HG02759 (cell line): ENCODE measurements around the gene ZNRD2.
"Not testable (repeated sequence)": the region's sequence is repeated elsewhere in the genome, so short reads cannot be mapped to it uniquely, and the experiment has no call there.

Experiments
- ATAC-seq: cut with Tn5 transposase; IDR thresholded peaks from one replicate; pipeline ENCODE4 v1.9.1; 2021; ENCODE audit warnings: mild to moderate bottlenecking, moderate library complexity; ENCODE audit not compliant: unreplicated experiment

ZNRD2 gene

DNA sequence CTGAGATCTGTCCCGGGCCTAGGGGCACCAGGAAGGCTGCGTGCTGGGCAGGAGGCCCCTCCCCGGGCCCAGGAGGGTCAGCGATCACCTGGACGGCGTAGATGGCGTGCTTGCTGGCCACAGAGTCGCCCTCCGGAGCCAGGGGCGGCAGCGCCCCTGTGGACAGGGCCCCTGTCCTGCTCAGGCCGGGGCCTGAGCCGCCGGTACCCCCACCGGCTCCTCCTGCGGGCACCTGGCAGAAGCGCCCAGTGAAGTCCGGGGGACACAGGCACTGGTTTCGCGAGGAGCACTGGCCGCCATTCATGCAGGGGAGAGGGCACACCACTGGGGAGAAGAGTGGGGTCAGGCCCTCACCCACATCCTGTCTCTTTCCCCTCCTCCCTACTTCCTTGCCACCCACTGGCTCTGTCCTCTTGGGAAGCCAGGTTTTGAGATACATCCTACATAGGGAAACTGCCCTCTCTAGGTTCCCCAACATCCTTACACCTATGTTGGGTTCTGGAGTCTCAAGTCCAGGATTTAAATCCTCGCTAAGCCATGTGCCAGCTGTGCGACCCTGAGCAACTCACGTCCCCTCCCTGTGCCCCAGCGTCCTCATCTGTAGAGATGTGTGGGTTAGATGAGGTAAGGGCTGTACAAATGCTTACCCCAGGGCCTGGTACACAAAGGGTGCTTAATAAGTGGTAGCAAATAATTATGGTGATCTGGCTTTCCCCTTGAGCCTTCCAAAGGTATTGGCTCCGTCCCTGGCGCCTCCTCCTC is 16.0 kb upstream of the ZNRD2 start:
- ATAC-seq: no peak

DNA sequence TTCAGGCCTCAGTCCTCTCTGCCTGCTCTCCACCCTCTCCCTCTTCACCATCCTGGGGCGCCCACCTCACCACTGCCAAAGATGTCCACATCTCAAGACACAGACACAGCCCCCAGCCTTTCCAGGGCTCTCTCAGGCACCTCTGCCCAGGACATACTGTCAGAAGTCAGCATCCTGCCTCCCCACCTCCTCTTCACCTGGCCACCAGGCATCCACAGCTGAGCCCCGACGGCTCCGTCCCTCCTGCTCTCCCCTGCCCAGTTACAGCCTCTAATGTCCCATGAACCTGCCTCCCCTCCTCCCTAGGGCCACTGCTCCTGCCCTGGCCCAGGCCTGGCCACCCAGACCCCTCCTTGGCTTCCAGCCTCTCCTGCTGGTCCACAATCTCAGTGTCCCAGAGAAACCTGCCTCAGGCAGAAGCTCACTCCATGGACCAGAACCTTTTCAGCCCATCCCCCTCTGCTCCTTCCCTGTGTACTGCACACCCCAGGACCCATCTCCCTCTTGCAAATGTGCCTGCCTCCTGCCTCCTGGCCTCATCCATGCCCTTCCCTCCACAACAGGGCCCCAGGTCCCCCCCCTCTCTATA is 15.3 kb upstream of the ZNRD2 start:
- ATAC-seq: no peak

DNA sequence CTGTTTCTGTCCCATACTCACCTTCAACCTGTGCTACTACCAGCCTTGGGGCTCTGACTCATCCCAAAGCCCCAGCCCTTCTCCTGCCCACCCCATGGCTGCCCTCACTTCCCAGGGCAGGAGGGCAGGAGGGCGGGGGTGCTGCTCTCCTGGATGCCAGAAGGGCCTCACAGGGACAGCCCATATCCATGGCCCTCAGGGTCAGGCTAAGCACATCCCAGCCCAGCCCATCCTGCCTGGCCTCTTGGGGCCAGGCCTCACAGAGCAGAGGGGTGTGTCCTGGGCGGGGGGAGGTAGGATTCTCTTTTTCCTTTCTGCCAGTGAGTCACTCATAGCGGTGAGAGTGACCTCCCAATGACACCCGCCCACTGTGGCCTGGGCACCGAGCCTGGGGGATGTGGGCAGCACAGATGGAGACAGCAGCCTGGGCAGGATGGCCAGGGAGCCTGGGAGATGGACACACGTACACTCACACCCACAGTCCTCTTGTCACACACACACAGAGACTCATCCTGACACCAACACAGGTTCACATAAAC is 14.5 kb upstream of the ZNRD2 start:
- no peak for ATAC-seq

DNA sequence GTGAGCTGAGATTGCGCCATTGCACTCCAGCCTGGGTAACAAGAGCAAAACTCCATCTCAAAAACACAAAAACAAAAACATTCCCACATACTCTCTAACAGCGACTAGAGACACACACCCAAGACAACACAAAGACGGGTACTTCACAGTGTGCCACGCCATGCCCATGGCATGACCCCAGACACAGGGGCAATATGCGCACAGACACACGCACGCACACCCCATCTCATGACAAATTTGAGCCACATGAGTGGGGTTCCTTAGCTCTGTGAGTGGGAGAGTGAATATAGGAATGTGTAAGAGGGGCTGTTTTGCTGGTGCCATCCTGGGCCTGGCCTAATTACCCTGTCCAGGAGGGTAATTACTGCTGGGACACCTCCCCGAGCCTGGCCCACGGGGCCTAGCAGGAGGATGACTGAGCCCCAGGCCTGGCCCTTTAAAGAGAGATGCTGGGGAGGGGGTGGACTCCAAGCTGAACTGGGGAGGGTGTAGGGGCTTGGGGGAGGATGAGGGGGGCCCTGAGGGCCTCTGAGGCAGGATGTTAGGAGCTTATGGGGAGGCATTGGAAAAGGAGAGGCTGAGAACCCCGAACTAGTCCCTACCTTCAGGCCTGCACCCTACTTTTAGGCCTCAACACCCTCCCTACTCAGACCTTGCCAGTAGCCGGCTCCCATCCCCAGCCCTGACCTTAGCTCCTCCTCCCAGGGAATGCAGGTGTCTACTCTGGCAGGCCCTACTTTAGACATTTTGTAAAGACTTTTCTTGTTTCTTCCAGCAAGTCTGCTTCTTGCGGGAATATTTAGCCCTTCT is 13.6 kb upstream of the ZNRD2 start:
- no peak for ATAC-seq

DNA sequence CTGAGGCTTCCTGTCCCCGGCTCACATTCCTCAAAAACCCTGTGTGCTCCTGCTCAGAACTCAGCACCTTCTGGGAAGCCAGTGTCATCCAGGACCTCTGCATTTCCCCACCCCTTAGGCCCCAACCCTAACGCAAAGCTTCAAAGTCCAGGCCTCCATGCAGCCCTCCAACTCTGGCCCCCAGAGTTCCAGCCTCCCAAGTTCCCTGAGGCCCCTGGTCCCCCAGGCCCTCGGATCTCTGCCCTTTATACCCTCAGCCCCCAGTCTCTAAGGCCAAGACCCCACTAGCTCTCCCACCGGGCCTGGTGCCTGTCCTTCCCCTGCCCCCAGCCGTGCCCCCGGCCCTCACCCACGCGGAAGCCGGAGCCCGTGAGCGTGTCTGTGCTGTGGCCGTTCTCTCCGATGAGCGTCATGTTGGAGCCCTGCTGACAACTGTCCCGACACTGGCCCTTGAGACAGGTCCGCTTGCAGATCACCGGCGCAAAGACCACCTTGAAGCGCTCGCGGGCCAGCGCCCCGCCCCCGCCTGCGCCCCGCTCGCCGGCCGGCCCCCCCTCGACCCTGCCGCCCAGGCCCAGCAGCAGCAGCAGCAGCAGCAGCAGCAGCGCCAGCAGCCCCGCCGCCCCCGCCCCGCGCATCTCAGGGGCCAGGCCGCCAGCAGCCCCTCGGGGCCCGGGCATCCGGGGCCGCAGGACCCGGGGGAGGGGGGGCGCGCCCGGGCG is 12.8 kb upstream of the ZNRD2 start:
- ATAC-seq: no peak

DNA sequence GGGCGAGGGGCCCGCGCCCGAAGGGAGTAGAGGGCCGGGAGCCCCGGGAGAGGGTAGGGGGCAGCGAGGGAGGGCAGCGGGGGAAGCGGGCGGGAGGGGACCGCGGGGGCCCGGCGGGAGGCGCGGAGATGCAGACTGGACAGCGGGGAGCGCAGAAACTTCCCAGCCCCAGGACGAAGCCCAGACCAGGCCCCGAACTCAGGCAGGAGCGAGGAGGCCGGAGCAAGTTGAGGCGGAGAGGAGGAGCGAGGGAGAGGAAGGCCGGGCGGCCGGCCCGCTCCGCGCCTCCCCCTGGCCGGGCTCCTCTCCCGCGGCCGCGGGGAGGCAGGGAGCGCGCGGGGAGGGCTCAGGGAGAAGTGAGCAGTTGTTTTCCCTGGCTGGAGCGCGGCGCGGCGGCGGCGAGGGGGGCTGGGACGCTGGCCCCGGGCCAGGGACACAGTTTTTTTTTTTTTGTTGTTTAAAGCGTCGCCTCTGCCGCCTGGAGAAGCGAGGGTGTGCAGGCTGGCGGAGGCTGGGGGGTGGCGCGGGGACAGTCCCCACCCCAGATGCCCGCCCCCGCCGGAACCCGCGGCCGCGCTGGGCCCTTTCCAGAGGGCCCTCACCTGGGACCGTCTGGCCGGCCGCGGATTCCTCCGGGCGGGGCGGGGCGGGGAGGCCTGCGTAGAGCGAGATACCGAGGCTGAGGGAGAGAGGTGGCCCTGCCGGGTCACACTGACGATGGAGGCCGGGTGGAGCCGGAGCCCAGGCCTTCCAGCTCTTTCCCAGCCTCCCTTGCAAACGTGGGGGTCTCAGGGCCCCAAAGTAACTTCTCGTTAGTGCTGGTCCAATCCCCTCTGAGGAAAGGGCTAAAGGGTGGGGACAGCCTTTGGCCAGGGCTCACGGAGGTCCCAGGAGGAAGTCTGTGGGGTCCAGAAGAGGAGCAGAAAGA is 12.0 kb upstream of the ZNRD2 start, which contains the start of gene LTBP3:
LTBP3 (minus strand) TSS at position 358 of the 928 bp plus-strand sequence. CDS start 400 bp downstream, outside the sequence.
- no peak for ATAC-seq

DNA sequence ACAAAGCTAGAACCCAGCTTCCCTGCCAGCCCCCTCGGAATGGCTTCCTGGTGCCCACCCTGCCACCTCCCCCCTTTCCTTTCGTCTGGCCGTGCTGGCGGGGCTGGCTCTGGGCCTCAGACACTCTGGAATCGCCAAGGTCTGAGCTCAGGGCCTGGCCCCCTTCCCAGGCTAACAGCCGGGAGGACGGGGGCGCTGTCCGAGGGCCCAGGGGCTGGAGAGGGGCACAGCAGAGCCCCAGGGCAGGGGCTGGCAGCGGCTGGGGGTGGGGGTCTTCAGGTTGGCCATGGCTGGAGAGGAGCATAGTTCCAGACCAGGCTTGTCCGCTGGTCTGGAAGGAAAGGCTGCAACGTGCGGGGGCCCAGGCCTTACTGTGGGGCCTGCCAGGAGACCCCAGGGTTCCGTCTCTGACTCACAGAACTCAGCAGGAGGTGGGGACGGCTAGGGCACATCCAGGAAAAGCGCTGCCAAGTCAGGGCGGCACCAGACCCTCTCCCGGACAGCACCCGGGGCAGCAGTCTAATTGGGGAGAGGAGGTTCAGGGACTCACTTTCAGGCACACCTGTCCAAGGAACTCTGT is 11.3 kb upstream of the ZNRD2 start:
- ATAC-seq: no peak

DNA sequence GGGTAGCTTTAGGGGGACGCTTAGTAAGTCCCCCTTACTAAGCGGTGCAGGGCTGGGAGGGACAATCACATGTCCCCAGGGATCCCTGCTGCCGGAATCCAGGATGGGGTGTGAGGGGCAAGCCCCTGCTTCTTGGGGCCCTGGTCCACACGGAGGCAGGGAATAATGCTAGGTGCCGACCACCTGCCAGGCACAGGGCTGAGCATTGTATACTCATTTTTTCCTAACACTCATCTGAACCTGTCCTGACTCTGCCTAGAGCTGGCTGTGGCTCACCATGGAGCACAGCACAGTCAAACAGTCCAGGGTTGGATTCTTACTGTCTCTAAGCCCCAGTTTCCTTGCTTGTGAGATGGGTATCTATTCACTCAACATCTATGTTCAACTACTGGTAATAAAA is 10.7 kb upstream of the ZNRD2 start:
- no peak for ATAC-seq

DNA sequence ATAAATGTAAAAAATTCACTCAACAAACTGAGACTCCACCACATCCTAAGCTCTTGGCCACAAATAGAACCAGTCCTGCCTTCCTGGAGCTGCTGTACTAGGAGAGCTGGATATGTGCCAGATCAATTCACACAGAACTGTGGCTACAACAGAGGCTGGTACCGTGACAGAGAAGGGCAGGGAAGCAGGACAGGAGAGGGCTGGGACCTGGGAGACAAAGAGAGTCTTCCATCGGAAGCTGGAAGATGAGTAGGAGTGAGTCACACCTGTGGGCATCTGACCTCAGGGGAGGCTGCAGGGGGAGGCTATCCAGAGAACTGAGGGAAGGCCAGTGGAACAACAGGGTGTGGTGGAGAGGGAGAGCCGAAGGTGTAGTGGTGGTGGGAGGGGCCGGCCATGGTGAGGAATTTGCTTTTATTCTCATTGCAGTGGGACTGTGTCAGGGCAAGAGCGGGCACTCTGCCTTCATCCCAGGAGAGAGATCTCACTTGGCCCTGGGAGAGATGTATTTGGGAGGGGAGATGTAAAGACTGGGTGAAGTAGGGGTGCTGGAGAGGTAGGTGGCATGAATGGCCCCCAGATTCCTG is 10.2 kb upstream of the ZNRD2 start:
- ATAC-seq: no peak

DNA sequence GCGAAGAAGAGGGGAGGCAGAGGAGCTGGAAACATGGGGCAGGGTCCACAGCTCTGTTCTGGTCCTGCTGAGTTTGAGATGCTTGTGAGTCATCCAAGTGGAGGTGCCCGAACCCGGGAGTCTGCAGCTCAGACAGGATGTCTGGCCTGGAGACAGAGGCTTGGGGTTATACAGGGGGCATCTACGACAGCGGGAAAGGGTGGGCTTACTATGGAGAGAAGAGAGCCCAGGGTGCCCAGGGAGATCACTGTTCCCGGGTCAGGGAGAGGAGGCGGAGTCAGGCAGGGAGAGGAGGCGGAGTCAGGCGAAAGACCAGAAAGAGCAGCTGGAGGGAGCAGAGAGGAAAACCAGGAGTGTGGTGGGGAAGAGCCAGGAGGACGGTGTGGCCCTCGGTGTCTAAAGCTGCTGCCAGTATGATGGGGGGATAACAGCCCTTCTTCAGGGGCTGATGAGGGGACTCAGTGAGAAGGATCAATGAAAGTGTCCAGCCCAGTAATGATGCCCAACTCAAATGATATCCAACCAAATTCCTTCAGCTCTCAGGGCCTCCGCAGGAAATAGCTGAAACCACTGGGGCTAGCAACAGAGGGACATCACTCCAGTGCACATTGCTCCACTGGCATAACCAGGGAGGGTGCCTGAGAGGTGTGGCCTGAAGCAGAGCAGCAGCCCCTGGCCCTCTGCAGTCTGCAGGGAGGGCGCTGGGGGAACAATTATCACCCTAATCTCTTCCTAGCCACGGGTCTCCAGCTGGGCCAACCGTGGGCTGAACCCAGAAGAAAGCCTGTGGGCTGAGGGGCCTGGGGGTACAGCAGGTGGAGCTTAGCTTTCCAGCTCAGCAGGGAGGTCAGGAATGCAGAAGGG is 9.5 kb upstream of the ZNRD2 start:
- ATAC-seq: no peak

DNA sequence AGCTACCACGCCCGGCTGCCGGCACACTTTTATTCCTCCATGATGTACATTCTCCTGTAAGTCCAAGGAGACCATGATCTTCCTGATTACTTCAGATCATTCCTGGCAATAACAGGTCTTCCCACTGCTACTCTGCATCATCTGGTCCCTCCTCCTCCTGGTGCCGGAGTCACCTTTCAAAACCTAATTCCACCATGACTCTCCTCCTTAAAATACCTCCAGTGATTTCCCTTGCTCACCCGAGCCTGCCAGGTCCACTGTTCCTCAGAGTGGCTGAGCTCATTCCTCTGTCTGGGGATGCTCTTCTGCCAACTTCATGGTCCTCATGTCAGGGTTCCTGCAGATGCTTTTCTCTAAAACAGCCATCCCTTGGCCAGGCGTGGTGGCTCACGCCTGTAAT is 8.3 kb upstream of the ZNRD2 start:
- no peak for ATAC-seq

DNA sequence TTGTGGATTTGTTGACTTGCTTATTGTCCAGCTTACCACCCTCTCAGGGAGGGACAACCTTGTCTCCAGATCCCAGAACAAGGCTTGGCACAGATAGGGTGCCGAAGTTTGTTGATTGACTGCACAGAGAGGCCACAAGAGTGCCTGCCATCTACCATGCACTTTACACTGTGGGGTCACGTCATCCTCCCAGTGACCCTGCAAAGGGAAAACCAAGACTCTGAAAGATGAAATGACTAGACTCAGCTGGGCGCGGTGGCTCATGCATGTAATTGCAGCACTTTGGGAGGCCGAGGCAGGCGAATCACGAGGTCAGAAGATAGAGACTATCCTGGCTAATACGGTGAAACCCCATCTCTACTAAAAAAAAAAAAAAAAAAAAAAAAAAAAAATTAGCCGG is 7.5 kb upstream of the ZNRD2 start:
- no peak for ATAC-seq

DNA sequence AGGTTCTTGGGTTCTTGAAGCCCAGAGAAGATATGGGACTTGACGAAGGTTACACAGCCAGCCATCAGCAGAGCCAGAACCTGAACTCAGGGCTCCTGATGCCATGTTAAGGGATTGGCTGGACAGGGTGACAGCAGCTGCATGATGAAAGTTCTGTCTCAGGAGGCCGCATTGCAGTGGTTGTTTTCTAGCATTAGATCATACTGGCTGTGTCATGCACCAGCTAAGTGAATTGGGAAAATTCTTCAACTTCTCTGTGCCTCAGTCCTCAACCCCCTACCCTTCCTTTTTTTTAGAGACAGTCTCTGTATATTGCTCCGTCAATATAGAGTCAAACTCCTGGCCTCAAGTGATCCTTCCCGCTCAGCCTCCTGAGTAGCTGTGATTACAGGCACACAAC is 6.7 kb upstream of the ZNRD2 start:
- no peak for ATAC-seq

DNA sequence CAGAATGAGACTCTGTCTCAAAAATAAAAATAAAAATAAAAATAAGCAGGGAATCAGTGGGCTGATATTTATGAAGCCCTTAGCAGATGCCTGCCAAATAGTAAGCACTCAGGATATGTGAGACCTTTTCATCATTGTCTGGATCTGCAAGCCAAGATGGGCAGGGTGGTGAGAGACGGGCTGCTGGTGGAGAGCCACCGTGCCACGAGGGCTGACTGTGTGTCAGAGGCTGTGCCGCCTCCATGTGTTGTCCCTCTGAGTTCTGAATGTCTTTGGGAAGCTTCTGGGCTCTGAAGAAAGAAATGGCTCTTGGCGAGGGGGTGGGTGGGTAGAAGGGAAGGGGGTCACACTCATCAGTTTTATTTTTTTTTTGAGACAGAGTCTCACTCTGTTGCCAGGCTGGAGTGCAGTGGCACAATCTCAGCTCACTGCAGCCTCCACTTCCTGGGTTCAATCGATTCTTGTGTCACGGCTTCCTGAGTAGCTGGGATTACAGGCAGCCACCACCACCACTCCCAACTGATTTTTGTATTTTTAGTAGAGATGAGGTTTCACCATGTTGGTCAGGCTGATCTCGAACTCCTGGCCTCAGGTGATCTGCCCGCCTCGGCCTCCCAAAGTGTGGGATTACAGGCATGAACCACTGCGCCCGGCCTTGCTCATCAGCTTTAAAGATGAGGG is 5.3 kb upstream of the ZNRD2 start:
- ATAC-seq: not testable (repeated sequence)

DNA sequence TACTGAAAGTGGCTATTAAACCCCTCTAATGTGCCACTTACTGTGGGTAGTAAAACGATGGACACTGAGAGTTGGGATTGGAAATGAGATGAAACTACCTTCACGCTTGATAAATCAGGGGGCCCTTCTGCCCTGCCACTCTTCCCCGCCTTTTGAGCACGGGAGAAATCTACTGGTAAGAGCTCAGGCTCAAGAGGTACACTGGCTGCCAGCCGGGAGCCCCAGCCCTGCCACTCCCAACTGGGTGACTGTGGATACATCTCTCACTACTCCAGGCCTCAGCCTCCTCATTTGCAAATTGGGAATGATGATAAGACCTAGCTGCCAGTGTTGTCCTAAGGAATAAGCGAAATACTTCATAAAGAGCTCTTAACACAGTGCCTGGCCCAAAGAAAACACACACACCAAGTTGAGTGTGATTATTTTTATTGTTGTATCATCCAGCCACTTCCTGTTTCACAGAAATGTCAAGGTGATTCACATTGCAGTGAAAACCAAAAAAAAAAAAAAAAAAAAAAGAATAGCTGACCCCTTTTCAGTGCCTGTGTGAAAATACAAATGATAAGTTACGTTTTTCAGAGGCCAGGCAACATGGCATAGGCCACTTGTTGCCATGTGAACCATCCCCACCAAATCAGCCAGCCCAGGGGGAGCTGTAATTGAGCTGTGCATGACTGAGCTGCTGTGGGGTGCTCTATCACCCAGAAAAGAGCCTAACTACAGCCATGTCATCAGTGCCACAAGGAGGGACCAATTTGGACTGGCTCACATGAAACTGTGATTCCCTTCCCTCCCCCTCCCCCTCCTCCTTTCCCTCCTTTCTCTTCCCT is 4.4 kb upstream of the ZNRD2 start:
- no peak for ATAC-seq

DNA sequence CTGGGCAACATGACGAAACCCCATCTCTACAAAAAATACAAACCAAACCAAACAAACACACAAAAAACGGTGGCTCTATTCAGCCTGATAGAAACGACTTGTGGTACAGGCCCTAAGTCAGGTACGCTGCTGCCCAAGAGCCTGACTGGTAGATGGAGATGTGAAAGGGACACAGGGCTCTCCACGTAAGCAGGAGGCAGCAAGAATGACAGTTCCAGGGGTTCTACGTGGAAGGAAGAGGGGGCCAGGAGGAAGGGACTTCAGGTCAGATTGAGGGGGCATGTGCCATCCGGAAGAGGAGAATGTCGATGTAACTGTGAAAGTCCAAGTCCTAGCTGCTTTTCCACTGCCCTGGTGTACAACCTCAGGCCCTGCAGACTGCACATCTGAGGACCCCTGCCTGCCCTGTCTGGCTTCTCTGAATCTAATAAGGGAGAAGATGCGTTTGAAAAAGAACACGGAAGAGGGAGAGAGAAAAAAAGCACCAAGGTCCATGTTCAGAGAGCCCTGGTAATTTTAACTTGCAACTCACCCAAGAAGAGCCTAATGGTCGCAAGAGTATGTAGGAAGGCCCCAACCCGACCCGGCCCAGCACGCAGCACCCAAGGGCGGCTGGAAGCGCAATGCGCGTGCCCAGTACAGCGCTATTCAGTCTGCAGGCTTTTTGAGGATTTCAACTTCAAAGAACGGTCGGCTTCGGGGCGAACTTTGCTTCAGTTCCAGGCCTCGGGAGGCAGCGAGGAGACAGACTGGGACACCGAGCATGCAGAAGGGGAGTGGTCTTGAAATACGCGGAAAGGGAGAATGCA is 909 bp upstream of the ZNRD2 start:
- ATAC-seq: no peak
